Measurements from ENCODE around the gene TOP1.

TOP1 gene

DNA sequence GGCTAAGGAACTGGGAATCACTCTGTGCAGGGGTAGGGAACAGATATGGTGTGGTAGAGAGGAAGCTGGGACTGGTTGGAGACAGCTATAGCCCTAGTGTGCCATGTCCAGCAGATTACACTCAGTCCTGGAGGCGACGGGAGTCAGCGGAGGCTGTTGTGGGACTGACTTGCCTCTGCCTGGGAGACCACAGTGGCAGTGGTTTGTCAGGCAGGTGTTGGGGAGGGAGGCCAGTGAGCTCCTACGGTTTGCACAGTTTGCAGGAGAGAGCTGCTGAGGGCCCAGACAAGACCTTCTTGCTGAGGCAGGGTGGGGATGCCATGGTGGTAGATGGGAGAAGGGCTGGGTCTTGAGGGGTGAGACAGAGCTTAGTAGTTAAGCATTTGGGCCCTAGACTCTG, 113.6 kb downstream of the TOP1 start:
- Histone ChIP-seq H3K36me3 (ENCODE audit: control insufficient read depth in 2 of 2, insufficient read depth in 1 of 2, low read length in 2 of 2) (peaks cover 0 to 64% of the 10 kb centered on the region in 2 experiments; a peak in 1 of 3 replicates), H3K4me3 (ENCODE audit: low read depth, low read length) (no peak overlapping the region), H3K9me3 (ENCODE audit: control insufficient read depth, insufficient read depth, low read depth, low read length) (no peaks in the 10 kb centered on the region), H3K4me1 (ENCODE audit: control insufficient read depth, insufficient read depth, low read length) (no peaks in the 10 kb centered on the region), H3K27ac (ENCODE audit: extremely low read depth, low read depth, low read length) (no peak overlapping the region)
- ChIA-PET CTCF (interaction anchor here (0.6 kb wide), 2 partner anchors 200 to 1537 kb away, joined by 3 to 7 read pairs; no protein-coding TSS in a partner anchor), POLR2A (no interaction called here)
- TF ChIP-seq ZNF302 (tag by site-specific recombination; IDR thresholded peaks at IDR 0.05; ENCODE audit: low read depth): no peak
- no peak for TF ChIP-seq ZNF239 (tag by site-specific recombination; IDR thresholded peaks at IDR 0.05)
- TF ChIP-seq KLF16 (tag by site-specific recombination; IDR thresholded peaks at IDR 0.05): no peak
- TF ChIP-seq, protein P1, sequence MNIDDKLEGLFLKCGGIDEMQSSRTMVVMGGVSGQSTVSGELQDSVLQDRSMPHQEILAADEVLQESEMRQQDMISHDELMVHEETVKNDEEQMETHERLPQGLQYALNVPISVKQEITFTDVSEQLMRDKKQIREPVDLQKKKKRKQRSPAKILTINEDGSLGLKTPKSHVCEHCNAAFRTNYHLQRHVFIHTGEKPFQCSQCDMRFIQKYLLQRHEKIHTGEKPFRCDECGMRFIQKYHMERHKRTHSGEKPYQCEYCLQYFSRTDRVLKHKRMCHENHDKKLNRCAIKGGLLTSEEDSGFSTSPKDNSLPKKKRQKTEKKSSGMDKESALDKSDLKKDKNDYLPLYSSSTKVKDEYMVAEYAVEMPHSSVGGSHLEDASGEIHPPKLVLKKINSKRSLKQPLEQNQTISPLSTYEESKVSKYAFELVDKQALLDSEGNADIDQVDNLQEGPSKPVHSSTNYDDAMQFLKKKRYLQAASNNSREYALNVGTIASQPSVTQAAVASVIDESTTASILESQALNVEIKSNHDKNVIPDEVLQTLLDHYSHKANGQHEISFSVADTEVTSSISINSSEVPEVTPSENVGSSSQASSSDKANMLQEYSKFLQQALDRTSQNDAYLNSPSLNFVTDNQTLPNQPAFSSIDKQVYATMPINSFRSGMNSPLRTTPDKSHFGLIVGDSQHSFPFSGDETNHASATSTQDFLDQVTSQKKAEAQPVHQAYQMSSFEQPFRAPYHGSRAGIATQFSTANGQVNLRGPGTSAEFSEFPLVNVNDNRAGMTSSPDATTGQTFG (tag by site-specific recombination; IDR thresholded peaks at IDR 0.05; ENCODE audit: borderline replicate concordance): no peak
- no peak for TF ChIP-seq ZNF639 (tag by site-specific recombination; IDR thresholded peaks at IDR 0.05)
- no peak for TF ChIP-seq ZNF677 (tag by site-specific recombination; IDR thresholded peaks at IDR 0.05)
- TF ChIP-seq ZNF398 (tag by site-specific recombination; IDR thresholded peaks at IDR 0.05): no peak
- no peak for TF ChIP-seq ZNF449 (tag by site-specific recombination; IDR thresholded peaks at IDR 0.05)
- TF ChIP-seq YY2 (tag by site-specific recombination; IDR thresholded peaks at IDR 0.05): no peak
- TF ChIP-seq ZNF830 (tag by site-specific recombination; IDR thresholded peaks at IDR 0.05; ENCODE audit: low read depth): no peak
- TF ChIP-seq SALL2 (tag by site-specific recombination; IDR thresholded peaks at IDR 0.05; ENCODE audit: borderline replicate concordance): no peak
- TF ChIP-seq ZNF292 (tag by site-specific recombination; IDR thresholded peaks at IDR 0.05; ENCODE audit: borderline replicate concordance, low read depth): no peak
- no peak for TF ChIP-seq ZNF175 (tag by site-specific recombination; IDR thresholded peaks at IDR 0.05)
- no peak for TF ChIP-seq ZNF530 (tag by site-specific recombination; IDR thresholded peaks at IDR 0.05; ENCODE audit: low read depth)
- no peak for TF ChIP-seq ZBTB1 (tag by site-specific recombination; IDR thresholded peaks at IDR 0.05)
- no peak for TF ChIP-seq HOXC10 (CRISPR knock-in tag; IDR thresholded peaks at IDR 0.05)
- TF ChIP-seq, protein P2, sequence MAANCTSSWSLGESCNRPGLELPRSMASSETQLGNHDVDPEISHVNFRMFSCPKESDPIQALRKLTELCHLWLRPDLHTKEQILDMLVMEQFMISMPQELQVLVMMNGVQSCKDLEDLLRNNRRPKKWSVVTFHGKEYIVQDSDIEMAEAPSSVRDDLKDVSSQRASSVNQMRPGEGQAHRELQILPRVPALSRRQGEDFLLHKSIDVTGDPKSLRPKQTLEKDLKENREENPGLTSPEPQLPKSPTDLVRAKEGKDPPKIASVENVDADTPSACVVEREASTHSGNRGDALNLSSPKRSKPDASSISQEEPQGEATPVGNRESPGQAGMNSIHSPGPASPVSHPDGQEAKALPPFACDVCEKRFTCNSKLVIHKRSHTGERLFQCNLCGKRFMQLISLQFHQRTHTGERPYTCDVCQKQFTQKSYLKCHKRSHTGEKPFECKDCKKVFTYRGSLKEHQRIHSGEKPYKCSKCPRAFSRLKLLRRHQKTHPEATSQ (tag by site-specific recombination; IDR thresholded peaks at IDR 0.05): no peak

DNA sequence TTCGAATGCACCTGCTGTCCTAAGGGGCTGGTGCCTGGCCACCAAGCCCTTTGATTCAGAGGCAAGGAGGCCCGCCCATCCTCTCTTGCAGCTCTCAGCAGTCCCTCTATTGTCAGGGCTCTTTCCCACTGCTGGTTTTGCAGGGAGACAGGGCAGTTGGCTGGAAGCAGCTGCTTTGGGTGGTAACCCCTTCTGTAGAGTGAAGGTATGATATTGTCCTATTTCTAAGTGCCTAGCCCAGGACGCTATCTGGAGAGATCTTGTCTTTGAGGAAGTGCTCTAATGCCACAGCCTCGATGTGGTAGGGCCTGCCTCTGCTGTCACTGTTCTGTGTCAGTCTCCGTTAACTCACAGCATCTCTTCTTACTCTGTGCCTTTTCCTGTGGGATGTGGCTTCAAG, 114.3 kb downstream of the TOP1 start:
- POLR2A ChIA-PET: no interaction called here
- no peak overlapping the region for H3K27ac ChIP-seq (ENCODE audit: extremely low read depth, low read depth, low read length)
- peaks cover 0 to 64% of the 10 kb centered on the region in 2 experiments; a peak in 1 of 3 replicates for H3K36me3 ChIP-seq (ENCODE audit: control insufficient read depth in 2 of 2, insufficient read depth in 1 of 2, low read length in 2 of 2)
- H3K9me3 ChIP-seq (ENCODE audit: control insufficient read depth, insufficient read depth, low read depth, low read length): no peaks in the 10 kb centered on the region
- H3K4me1 ChIP-seq (ENCODE audit: control insufficient read depth, insufficient read depth, low read length): no peaks in the 10 kb centered on the region
- H3K4me3 ChIP-seq (ENCODE audit: low read depth, low read length): no peak overlapping the region
- CTCF ChIA-PET: no interaction called here
- TF ChIP-seq ZNF175 (tag by site-specific recombination; IDR thresholded peaks at IDR 0.05) (no peak), KLF7 (tag by site-specific recombination; IDR thresholded peaks at IDR 0.05; ENCODE audit: borderline replicate concordance) (no peak), GLI2 (tag by site-specific recombination; IDR thresholded peaks at IDR 0.05; ENCODE audit: borderline replicate concordance, low read depth) (no peak), INSM2 (tag by site-specific recombination; IDR thresholded peaks at IDR 0.05) (no peak), ZNF660 (tag by site-specific recombination; IDR thresholded peaks at IDR 0.05) (no peak), ZNF211 (tag by site-specific recombination; IDR thresholded peaks at IDR 0.05; ENCODE audit: low read depth) (no peak), IKZF3 (tag by site-specific recombination; IDR thresholded peaks at IDR 0.05) (no peak), ZNF514 (tag by site-specific recombination; IDR thresholded peaks at IDR 0.05) (no peak), ZNF202 (tag by site-specific recombination; IDR thresholded peaks at IDR 0.05; ENCODE audit: borderline replicate concordance) (no peak), ZNF623 (tag by site-specific recombination; IDR thresholded peaks at IDR 0.05) (no peak)

Data from HEK293 (cell line).